GM12878 (cell line): Measurements from ENCODE around the gene BICDL2.

Experiments
- CEBPB ChIP-seq, 2 experiments: fragments of 150-350 bp in 1 of 2; IDR thresholded peaks; 2 replicates each; pipeline ENCODE4 v1.6.1; 2012 to 2014; ENCODE audit warnings: low read depth in 2 of 2, low read length in 2 of 2, borderline replicate concordance in 1 of 2, inconsistent platforms in 1 of 2
- FOS ChIP-seq: IDR thresholded peaks from 3 replicates; pipeline ENCODE4 v1.6.1; 2011; ENCODE audit warnings: borderline replicate concordance; ENCODE audit not compliant: insufficient read length; ENCODE audit errors: extremely low read depth
- POLR2A ChIP-seq: IDR thresholded peaks from 2 replicates; pipeline ENCODE4 v1.6.1; 2011; ENCODE audit warnings: low read depth, mild to moderate bottlenecking, low read length
- SRF ChIP-seq, 2 experiments: IDR thresholded peaks; 2 replicates each; pipeline ENCODE4 v1.6.1; 2011; ENCODE audit warnings: low read depth in 2 of 2, low read length in 2 of 2, mild to moderate bottlenecking in 1 of 2, moderate library complexity in 1 of 2
- TARDBP ChIP-seq: IDR thresholded peaks from 2 replicates; pipeline ENCODE4 v1.6.1; 2016; ENCODE audit warnings: borderline replicate concordance
- ZNF217 ChIP-seq: fragments of 450-650 bp; IDR thresholded peaks from 2 replicates; pipeline ENCODE4 v1.6.1; 2017; ENCODE audit warnings: antibody characterized with exemption, mild to moderate bottlenecking

- no peak for TF ChIP-seq FOS
- no peak for TF ChIP-seq POLR2A
- no peak for TF ChIP-seq TARDBP
- TF ChIP-seq CEBPB (IDR thresholded peaks at IDR 0.05; ENCODE audit: borderline replicate concordance in 1 of 2, low read depth in 2 of 2, low read length in 2 of 2): no peak
- no peak for TF ChIP-seq SRF (IDR thresholded peaks at IDR 0.05; ENCODE audit: low read depth in 2 of 2, low read length in 2 of 2)
- no peak for TF ChIP-seq ZNF217
These were observed 31.7 kb upstream of the BICDL2 start for GRCh38 chr16:3068487-3068886.
